Neural cell (in vitro differentiated cells): Measurements from ENCODE around the gene DDX27. TPM values are rescaled to one million over a fixed set of nuclear protein-coding genes. Genes with fewer than 3 reads are reported as not detected.

Source experiments
- H2AFZ ChIP-seq: fragments of 200-600, 300-800 bp; sonication (generic), shearing (Covaris generic); 2 replicates; pipeline ENCODE4 v1.6.0; 2014; ENCODE audit warnings: low read depth, mild to moderate bottlenecking, antibody characterized with exemption, low read length, moderate library complexity
- H3F3A ChIP-seq: fragments of 200-600 bp; shearing (Covaris generic); 2 replicates; pipeline ENCODE4 v1.6.1; 2016; ENCODE audit warnings: mild to moderate bottlenecking, moderate library complexity, mixed read lengths, antibody characterized with exemption, low read length; ENCODE audit not compliant: insufficient read depth, poor library complexity, severe bottlenecking
- H3K27ac ChIP-seq: fragments of 200-600, 300-800 bp; sonication (generic), shearing (Covaris generic); 2 replicates; pipeline ENCODE4 v1.5.1; 2014; ENCODE audit warnings: mild to moderate bottlenecking, low read length, moderate library complexity
- H3K27me3 ChIP-seq: fragments of 300-800, 200-600 bp; sonication (generic), shearing (Covaris generic); 2 replicates; pipeline ENCODE4 v1.6.0; 2014; ENCODE audit warnings: mild to moderate bottlenecking, low read depth, low read length, moderate library complexity; ENCODE audit not compliant: insufficient read depth
- H3K36me3 ChIP-seq: fragments of 300-800, 200-600 bp; sonication (generic), shearing (Covaris generic); 2 replicates; pipeline ENCODE4 v1.5.1; 2014; ENCODE audit warnings: mild to moderate bottlenecking, antibody characterized with exemption, low read length, moderate library complexity; ENCODE audit not compliant: insufficient read depth
- H3K4me2 ChIP-seq: fragments of 300-800, 200-600 bp; sonication (generic), shearing (Covaris generic); 2 replicates; pipeline ENCODE4 v1.6.0; 2014; ENCODE audit warnings: mild to moderate bottlenecking, low read length
- H3K4me3 ChIP-seq: fragments of 300-800, 200-600 bp; sonication (generic), shearing (Covaris generic); 2 replicates; pipeline ENCODE4 v1.5.1; 2014; ENCODE audit warnings: mild to moderate bottlenecking, low read length, moderate library complexity
- H3K79me2 ChIP-seq: fragments of 200-600 bp; shearing (Covaris generic); replicated peaks from 2 replicates; pipeline ENCODE4 v1.6.0; 2014; ENCODE audit warnings: mild to moderate bottlenecking, low read length, moderate library complexity; ENCODE audit not compliant: insufficient read depth
- H3K9ac ChIP-seq: fragments of 300-800, 200-600 bp; sonication (generic), shearing (Covaris generic); 2 replicates; pipeline ENCODE4 v1.6.1; 2016; ENCODE audit warnings: mild to moderate bottlenecking, low read length, mixed read lengths
- H3K9me2 ChIP-seq: fragments of 200-600 bp; shearing (Covaris generic); 2 replicates; pipeline ENCODE4 v1.6.1; 2016; ENCODE audit warnings: mild to moderate bottlenecking, low read length, mixed read lengths; ENCODE audit not compliant: insufficient read depth
- H3K9me3 ChIP-seq: fragments of 200-600, 300-800 bp; sonication (generic), shearing (Covaris generic); 2 replicates; pipeline ENCODE4 v1.6.1; 2016; ENCODE audit warnings: mild to moderate bottlenecking, mixed run types, low read length, moderate library complexity, mixed read lengths
- H4K20me1 ChIP-seq: fragments of 200-600 bp; shearing (Covaris generic); 2 replicates; pipeline ENCODE4 v1.6.1; 2016; ENCODE audit warnings: mild to moderate bottlenecking, mixed run types; ENCODE audit not compliant: insufficient read depth
- EP300 ChIP-seq: fragments of 450-650 bp; conservative IDR thresholded peaks from 2 replicates; pipeline ENCODE4 v1.6.1; 2014; ENCODE audit warnings: antibody characterized with exemption, mild to moderate bottlenecking, moderate library complexity; ENCODE audit not compliant: poor library complexity, severe bottlenecking
- EZH2 ChIP-seq: fragments of 200-600, 300-800 bp; shearing (Covaris generic), sonication (generic); IDR thresholded peaks from 2 replicates; pipeline ENCODE4 v1.6.1; 2014; ENCODE audit warnings: antibody characterized with exemption, low read length, borderline replicate concordance, mild to moderate bottlenecking; ENCODE audit not compliant: insufficient read depth, poor library complexity, severe bottlenecking
- MXI1 ChIP-seq: fragments of 450-650 bp; conservative IDR thresholded peaks from 2 replicates; pipeline ENCODE4 v1.6.1; 2014; ENCODE audit warnings: antibody characterized with exemption, mild to moderate bottlenecking; ENCODE audit not compliant: poor library complexity, severe bottlenecking
- POLR2AphosphoS5 ChIP-seq: IDR thresholded peaks from 2 replicates; pipeline ENCODE4 v1.6.1; 2012
- RAD21 ChIP-seq: fragments of 450-650 bp; conservative IDR thresholded peaks from 2 replicates; pipeline ENCODE4 v1.6.1; 2014; ENCODE audit warnings: antibody characterized with exemption, mild to moderate bottlenecking, moderate library complexity
- REST ChIP-seq: IDR thresholded peaks from 2 replicates; pipeline ENCODE4 v1.6.1; 2012; ENCODE audit warnings: borderline replicate concordance
- SMC3 ChIP-seq: fragments of 450-650 bp; conservative IDR thresholded peaks from 2 replicates; pipeline ENCODE4 v1.6.1; 2014; ENCODE audit warnings: antibody characterized with exemption, mild to moderate bottlenecking, moderate library complexity; ENCODE audit not compliant: poor library complexity
- TAF1 ChIP-seq: IDR thresholded peaks from 2 replicates; pipeline ENCODE4 v1.6.1; 2012; ENCODE audit warnings: low read depth
- polyA plus RNA-seq: library from polyadenylated mRNA; depleted of rRNA; stranded (reverse); fragments of >200 nt; gene quantifications from 2 replicates; pipeline ENCODE4 v1.2.3, GENCODE V29; 2014
- TF ChIP-seq, protein P1 (sequence below): fragments of 450-650 bp; IDR thresholded peaks from 2 replicates; pipeline ENCODE4 v1.5.1; 2014; ENCODE audit warnings: antibody characterized with exemption, mild to moderate bottlenecking, moderate library complexity; ENCODE audit not compliant: poor library complexity, severe bottlenecking

DDX27 gene
- polyA plus RNA-seq, 1 donor from 2014 or later, result 35.4 TPM

DNA sequence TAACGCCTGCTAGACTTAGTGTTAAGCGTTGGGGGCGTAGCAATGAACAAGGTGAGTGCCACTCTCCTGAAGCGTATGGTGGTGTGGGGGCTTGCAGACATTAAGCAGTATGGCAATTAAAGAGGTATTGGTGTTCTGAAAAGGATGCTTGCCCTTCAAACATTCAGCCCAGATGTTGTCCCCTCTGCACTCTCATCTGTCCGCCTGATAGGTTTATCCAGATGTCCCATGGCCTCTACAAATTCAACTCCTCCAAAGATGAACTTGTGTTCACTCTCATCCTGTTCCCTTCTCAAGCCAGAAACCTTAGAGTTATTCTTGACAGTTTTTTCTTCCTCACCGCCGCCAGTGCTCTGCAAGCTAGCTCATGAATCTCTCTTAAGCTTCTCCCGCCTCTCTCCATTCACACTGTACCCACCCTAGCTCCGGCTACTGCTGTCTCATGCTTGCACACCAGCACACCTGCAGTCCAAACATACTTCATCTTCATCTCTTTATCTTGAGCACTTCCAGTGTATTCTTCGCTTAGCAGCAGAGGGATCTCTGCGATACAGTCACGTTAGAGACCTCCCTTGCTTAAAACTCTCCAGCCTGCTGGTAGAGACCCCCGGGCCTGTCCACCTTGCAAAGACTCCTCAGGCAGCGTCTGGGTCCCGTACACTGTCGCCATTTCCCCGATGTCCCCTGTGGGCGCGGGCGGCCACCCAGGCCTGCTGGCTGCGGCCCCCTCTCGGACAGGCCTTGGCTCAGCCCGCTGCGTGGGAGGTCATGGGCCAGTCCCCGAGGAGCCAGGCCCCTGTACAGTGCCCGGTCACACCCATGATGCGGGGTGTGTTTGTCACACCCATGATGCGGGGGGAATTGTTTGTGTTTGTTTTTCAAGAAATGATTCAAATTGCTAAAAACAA is 962 bp downstream of the DDX27 start:
- Histone ChIP-seq H2AFZ (peak overlapping the region; percentile 84), H3K27ac (peak overlapping the region; percentile 86), H3K9me3 (no peaks in the 10 kb centered on the region), H3K36me3 (peaks cover 5% of the 10 kb centered on the region), H3K79me2 (peaks cover 14% of the 10 kb centered on the region), H3F3A (no peaks in the 10 kb centered on the region), H3K4me3 (peak overlapping the region; percentile 92), H3K9me2 (no peaks in the 10 kb centered on the region), H4K20me1 (no peaks in the 10 kb centered on the region), H3K4me2 (peak overlapping the region; percentile 68), H3K27me3 (no peaks in the 10 kb centered on the region), H3K9ac (peak overlapping the region; percentile 80)
- no peak for TF ChIP-seq SMC3
- TF ChIP-seq, protein P1, sequence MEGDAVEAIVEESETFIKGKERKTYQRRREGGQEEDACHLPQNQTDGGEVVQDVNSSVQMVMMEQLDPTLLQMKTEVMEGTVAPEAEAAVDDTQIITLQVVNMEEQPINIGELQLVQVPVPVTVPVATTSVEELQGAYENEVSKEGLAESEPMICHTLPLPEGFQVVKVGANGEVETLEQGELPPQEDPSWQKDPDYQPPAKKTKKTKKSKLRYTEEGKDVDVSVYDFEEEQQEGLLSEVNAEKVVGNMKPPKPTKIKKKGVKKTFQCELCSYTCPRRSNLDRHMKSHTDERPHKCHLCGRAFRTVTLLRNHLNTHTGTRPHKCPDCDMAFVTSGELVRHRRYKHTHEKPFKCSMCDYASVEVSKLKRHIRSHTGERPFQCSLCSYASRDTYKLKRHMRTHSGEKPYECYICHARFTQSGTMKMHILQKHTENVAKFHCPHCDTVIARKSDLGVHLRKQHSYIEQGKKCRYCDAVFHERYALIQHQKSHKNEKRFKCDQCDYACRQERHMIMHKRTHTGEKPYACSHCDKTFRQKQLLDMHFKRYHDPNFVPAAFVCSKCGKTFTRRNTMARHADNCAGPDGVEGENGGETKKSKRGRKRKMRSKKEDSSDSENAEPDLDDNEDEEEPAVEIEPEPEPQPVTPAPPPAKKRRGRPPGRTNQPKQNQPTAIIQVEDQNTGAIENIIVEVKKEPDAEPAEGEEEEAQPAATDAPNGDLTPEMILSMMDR, result no peak
- TF ChIP-seq RAD21, result no peak
- TF ChIP-seq REST, result no peak
- TF ChIP-seq EZH2, result no peak
- TF ChIP-seq TAF1, result no peak
- no peak for TF ChIP-seq POLR2AphosphoS5
- no peak for TF ChIP-seq EP300
- TF ChIP-seq MXI1, result no peak

GRCh38 chr20:49225896-49226295 is 6.7 kb downstream of the DDX27 start:
- Histone ChIP-seq H3K4me2 (no peak overlapping the region), H3K9ac (no peak overlapping the region), H3K4me3 (no peak overlapping the region), H3K27me3 (no peaks in the 10 kb centered on the region), H3K79me2 (no peaks in the 10 kb centered on the region), H3K9me3 (no peaks in the 10 kb centered on the region), H3K9me2 (no peaks in the 10 kb centered on the region), H3K36me3 (peaks cover 5% of the 10 kb centered on the region), H2AFZ (no peak overlapping the region), H3F3A (no peaks in the 10 kb centered on the region), H4K20me1 (no peaks in the 10 kb centered on the region), H3K27ac (no peak overlapping the region)
- no peak for TF ChIP-seq SMC3
- no peak for TF ChIP-seq MXI1
- TF ChIP-seq, protein P1, result no peak
- no peak for TF ChIP-seq EZH2
- no peak for TF ChIP-seq RAD21
- TF ChIP-seq POLR2AphosphoS5, result no peak
- TF ChIP-seq EP300, result no peak
- TF ChIP-seq TAF1, result no peak
- TF ChIP-seq REST, result no peak
